Measurements from ENCODE around the gene SLC25A4. TPM values are rescaled to one million over a fixed set of nuclear protein-coding genes. Genes with fewer than 3 reads are reported as not detected.
"Not testable (repeated sequence)": the region's sequence is repeated elsewhere in the genome, so short reads cannot be mapped to it uniquely, and the experiment has no call there.

SLC25A4 gene
- polyA plus RNA-seq, 1 experiment: 17.6 TPM

GRCh38 chr4:185118876-185119275, 24.2 kb upstream of the SLC25A4 start:
- no peak for DNase-seq (ENCODE audit: low read depth, low spot score)
- Histone ChIP-seq H3K27ac (ENCODE audit: low read depth, low read length) (no peak overlapping the region), H3K9me3 (ENCODE audit: control insufficient read depth, insufficient read depth, low read length) (no peaks in the 10 kb centered on the region), H3K27me3 (ENCODE audit: control insufficient read depth, insufficient read depth, low read length) (no peaks in the 10 kb centered on the region), H3K4me3 (ENCODE audit: low read depth, low read length) (no peak overlapping the region)
- POLR2A ChIA-PET: no interaction called here
- CTCF ChIA-PET: interaction anchor here (2.5 to 3.0 kb wide), 2 partner anchors 16 to 23 kb away, joined by 7 to 13 read pairs; no protein-coding TSS in a partner anchor
- TF ChIP-seq CTCF (IDR thresholded peaks at IDR 0.05; ENCODE audit: low read depth, low read length): no peak

- H3K9me3 ChIP-seq (ENCODE audit: control insufficient read depth, insufficient read depth, low read length); POLR2A ChIA-PET; H3K27me3 ChIP-seq (ENCODE audit: control insufficient read depth, insufficient read depth, low read length); H3K4me3 ChIP-seq (ENCODE audit: low read depth, low read length); H3K27ac ChIP-seq (ENCODE audit: low read depth, low read length); DNase-seq (ENCODE audit: low read depth, low spot score): not testable (repeated sequence)
- CTCF ChIA-PET: interaction anchor here (2.5 kb wide), 1 partner anchor 15 kb away, joined by 7 read pairs; no protein-coding TSS in a partner anchor
These were observed 23.6 kb upstream of the SLC25A4 start for GRCh38 chr4:185119467-185119866.

GRCh38 chr4:185119927-185120630, 23.0 kb upstream of the SLC25A4 start:
- DNase-seq (ENCODE audit: low read depth, low spot score): no peak
- no peak overlapping the region for H3K27ac ChIP-seq (ENCODE audit: low read depth, low read length)
- H3K4me3 ChIP-seq (ENCODE audit: low read depth, low read length): no peak overlapping the region
- peaks cover 3% of the 10 kb centered on the region for H3K27me3 ChIP-seq (ENCODE audit: control insufficient read depth, insufficient read depth, low read length)
- no peak for TF ChIP-seq CTCF (IDR thresholded peaks at IDR 0.05; ENCODE audit: low read depth, low read length)
- CTCF ChIA-PET: interaction anchor here (2.5 kb wide), 1 partner anchor 15 kb away, joined by 7 read pairs; no protein-coding TSS in a partner anchor
- no peaks in the 10 kb centered on the region for H3K9me3 ChIP-seq (ENCODE audit: control insufficient read depth, insufficient read depth, low read length)
- POLR2A ChIA-PET: no interaction called here

- H3K9me3 ChIP-seq (ENCODE audit: control insufficient read depth, insufficient read depth, low read length): no peaks in the 10 kb centered on the region
- no peak overlapping the region for H3K4me3 ChIP-seq (ENCODE audit: low read depth, low read length)
- ChIA-PET POLR2A (no interaction called here), CTCF (interaction anchor here (2.5 kb wide), 1 partner anchor 14 kb away, joined by 7 read pairs; no protein-coding TSS in a partner anchor)
- no peak for TF ChIP-seq CTCF (IDR thresholded peaks at IDR 0.05; ENCODE audit: low read depth, low read length)
- no peak for DNase-seq (ENCODE audit: low read depth, low spot score)
- peaks cover 5% of the 10 kb centered on the region for H3K27me3 ChIP-seq (ENCODE audit: control insufficient read depth, insufficient read depth, low read length)
- no peak overlapping the region for H3K27ac ChIP-seq (ENCODE audit: low read depth, low read length)
These were observed 22.5 kb upstream of the SLC25A4 start for GRCh38 chr4:185120631-185120946.

GRCh38 chr4:185122681-185123345, 20.3 kb upstream of the SLC25A4 start:
- DNase-seq (ENCODE audit: low read depth, low spot score): no peak
- CTCF ChIA-PET: interaction anchor here (1.0 to 3.1 kb wide), 3 partner anchors 12 to 117 kb away, joined by 3 to 11 read pairs (median 11); no protein-coding TSS in a partner anchor
- H3K4me3 ChIP-seq (ENCODE audit: low read depth, low read length): no peak overlapping the region
- no peak for TF ChIP-seq CTCF (IDR thresholded peaks at IDR 0.05; ENCODE audit: low read depth, low read length)
- H3K27me3 ChIP-seq (ENCODE audit: control insufficient read depth, insufficient read depth, low read length): peaks cover 5% of the 10 kb centered on the region
- POLR2A ChIA-PET: no interaction called here
- H3K27ac ChIP-seq (ENCODE audit: low read depth, low read length): no peak overlapping the region
- no peaks in the 10 kb centered on the region for H3K9me3 ChIP-seq (ENCODE audit: control insufficient read depth, insufficient read depth, low read length)
